Stimulated activated CD8-positive, alpha-beta memory T cell treated with anti-CD3 and anti-CD28 coated beads, Interleukin-7, amount 100 ng/mL, for 48 hours (primary cell): Measurements from ENCODE around the gene TMED3.
"Not testable (repeated sequence)": the region's sequence is repeated elsewhere in the genome, so short reads cannot be mapped to it uniquely, and the experiment has no call there.

ENCODE experiments used
- DNase-seq, 2 donors: peaks; one replicate each; pipeline ENCODE4 v3.0.0-alpha.2; 2020; ENCODE audit warnings: low read depth in 1 of 2; ENCODE audit errors: extremely low read depth in 1 of 2

The TMED3 gene

DNA sequence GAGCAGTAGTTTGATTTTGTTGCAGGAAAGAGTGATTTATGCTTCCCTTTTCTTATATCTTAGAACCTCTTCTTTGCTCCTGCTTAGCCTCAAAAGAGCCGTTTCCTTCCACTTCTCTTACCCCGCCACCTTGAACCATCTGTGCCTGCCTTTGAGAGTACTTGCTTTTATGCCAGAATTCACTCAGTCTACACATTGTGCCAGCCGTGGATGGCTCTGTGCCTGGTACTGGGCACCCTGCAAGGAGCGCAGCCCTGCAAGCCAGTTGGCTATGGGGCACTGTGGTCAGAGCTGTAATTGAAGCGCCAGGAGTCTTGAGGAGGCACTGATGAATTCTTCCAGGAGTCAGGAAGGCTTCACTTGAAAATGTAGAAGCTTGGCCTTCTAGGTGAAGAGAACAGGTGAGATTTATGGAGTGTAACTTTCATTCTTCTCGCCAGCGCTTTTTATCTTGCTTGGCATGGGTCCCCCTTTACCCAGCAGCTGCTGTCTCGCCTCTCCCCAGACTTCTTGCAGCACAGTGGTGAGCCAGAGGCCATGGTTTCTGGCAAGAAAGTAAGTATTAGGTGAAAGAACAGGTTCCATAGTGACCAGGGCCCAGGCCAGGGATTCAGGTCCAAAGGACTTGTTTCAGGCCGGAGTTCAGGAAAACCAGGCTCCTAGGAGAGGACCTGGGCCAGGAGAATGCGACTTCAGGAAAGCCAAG, 4.9 kb downstream of the TMED3 start:
- no peak for DNase-seq

DNA sequence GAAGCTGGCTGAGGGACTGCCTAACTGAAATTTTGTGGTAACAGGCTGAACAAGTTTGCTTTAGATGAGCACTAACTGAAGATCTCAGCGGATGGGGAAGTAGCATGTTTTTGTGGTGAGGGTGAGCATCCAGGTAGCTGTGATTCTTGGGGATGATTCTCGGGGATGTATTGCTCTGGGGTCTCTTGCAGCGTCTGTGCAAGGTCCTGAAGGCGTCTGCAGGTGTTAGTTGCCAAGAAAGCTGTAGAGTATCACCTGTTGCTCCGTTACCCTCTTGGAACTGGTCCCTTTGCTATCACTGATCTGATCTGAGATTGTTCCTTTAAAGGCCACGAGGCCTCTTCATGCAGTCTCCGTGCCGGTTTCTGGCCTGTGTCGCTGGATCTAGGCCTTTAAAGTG, 6.0 kb downstream of the TMED3 start:
- no peak for DNase-seq

DNA sequence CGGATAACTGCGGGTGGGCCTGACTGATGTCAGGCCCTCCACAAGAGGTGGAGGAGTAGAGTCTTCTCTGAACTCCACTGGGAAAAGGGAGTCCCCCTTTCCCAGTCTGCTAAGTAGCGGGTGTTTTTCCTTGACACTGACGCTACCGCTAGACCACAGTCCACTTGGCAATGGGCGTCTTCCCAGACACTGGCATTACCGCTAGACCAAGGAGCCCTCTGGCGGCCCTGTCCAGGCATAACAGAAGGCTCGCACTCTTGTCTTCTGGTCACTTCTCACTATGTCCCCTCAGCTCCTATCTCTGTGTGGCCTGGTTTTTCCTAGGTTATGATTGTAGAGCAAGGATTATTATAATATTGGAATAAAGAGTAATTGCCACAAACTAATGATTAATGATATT, 9.1 kb downstream of the TMED3 start:
- not testable (repeated sequence) for DNase-seq

DNA sequence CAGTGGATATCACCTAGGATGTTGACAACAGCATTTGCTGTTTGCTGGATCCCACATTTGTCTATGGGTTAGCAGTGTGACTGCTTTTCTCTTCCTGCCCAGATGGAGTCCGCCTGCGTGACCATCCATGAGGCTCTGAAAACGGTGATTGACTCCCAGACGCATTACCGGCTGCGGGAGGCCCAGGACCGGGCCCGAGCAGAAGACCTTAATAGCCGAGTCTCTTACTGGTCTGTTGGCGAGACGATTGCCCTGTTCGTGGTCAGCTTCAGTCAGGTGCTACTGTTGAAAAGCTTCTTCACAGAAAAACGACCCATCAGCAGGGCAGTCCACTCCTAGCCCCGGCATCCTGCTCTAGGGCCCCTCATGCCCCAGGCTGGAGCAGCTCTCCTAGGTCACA, 11.0 kb downstream of the TMED3 start:
- DNase-seq = no peak

DNA sequence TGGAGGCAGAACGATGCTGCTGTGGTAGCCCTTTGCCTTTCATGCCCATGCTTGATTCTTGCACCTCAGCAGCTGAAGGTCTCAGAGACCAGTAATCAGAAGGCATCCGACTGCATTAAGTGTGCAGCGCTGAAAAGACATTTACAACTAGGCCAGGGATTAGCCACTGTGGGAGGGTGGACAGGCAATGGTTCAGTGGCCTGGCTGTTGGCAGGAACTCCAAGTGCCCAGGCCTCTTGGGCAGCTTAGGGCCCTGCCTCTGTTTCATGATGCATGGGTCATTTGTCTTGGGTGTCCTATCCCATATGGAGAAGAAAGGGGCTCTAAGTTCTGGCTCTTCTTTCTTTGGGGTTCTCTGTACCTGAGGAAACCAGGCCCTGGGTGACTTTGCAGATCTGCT, 11.4 kb downstream of the TMED3 start:
- DNase-seq = no peak

DNA sequence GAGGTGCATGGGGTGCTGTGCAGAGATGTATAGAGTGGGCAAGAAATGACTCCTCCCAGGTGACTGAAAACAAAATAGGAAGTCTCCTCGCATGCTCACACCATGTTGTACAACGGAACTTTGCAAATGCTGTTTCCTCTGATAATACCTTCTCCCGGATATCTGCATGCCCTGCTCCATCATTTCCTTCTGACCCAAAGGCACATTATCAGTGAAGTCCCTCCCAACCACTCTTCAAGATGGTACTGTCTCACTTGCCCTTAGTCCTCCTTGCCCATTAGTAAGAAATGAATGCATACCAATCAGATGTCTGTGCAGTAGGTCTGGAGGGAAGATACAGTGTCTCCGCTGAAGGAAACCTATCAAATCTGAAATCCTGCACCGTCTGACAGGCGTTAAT, 12.0 kb downstream of the TMED3 start:
- DNase-seq = no peak

DNA sequence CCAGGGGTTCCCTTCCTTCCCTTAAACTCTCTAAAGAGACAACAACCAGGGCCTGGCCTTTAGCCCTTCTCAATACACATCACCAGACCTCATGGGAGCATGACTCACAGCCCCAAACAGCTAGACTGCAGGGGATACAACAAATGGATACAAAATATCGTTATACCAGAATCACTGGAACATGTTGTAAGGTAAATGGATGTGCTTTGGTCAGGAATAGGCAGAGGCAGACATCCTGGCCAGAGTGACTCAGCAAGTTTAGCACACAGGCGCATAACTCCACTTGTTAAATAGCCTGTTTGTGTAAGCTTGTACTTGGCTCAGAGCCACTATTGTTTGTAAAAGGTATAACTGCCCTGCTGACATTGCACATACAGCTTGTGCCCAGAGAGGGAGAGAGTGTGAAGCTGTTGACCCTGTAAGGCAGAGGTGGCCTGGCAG, 18.3 kb downstream of the TMED3 start:
- no peak for DNase-seq

DNA sequence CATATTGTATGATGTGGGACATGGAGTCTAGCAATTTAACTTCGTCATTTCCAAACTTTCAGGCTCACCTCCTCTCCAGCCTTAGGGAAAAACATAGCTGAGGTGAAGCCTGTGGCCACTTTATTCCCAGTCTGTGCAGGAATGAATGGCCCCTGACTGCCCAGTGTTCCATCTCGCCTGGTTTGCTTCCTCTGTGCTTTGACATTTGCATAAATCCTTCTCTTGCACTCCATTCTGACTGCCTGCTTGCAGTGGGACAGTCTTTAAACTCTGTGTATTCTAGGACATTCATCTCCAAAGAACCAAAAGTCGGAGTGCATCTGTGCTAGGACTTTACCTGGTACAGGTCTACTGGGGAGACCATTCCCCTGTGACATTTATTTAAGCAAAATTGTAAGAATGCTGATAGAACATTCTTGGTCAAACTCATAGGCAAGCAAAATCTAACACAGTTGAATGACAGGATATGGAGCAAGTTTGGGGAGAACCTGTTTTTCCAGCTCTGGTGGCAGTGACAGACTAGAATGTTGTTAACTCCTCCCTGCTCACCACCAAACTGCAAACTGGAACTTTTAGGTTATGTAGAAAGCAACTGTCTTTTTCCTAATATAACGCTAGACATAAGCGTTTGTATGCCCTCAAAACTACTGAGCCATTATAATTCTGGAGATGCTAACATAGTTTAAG, 22.1 kb downstream of the TMED3 start:
- no peak for DNase-seq

DNA sequence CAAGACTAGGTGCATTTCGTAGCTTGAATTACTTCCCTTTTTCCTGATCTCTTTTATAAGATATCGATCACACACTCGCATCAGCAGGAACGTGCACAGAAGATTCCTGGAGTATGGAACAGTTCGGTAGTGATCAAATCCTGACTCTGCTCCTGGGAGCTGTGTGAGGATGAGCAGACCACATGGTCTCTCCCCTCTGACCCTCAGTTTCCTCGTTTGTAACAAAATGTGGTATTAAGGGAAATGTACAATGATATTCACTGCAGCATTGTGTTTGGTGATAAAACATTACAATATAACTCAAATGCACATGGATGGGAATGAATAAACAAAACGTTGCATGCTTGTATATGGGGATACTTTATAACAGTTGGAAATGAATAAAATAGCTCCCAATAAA, 26.7 kb downstream of the TMED3 start:
- DNase-seq = no peak

DNA sequence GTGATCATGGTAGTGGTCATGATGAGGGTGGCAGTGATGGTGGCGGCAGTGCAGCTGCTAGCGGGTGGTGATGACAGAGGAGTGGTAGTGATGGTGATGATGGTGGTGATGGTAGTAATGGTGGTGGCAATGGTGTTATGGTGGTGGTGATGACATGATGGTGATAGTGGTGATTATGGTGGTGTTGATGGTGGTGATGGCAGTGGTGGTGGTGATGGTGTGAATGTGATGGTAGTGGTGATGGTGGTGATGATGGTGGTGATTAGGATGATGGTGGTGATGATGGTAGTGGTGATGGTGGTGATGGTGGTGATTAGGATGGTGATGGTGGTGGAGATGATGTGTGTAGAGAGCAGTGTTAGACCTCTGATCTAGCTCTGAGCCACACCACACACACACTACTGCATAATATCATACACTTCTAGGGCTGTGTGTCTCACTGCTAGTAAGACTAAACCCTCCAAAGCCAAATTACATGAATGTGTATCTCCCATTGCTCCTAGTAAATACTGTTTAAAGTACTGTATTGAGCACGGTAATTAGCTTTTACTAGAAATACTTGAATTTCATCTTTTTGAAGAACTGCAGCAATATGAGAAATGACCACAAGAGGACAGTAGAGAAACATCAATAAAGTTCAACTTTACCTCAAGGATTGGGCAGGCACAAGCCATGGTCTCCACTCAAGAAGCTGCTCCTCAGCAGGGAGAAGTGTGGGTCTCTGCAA, 28.8 kb downstream of the TMED3 start:
- DNase-seq = no peak

DNA sequence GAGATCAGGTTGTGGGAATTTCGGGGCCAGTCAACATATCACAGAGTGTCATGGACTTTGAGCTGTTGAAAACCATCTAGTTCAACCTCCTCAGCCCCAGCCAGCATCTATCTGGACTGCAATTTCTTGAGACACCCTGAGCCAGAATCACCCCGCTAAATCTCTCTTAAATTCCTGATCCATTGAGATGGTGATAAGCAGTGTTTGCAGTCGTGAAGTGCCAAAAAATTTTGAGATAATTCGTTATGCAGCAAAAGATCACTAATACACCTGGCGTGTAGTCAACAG, 29.3 kb downstream of the TMED3 start:
- no peak for DNase-seq

DNA sequence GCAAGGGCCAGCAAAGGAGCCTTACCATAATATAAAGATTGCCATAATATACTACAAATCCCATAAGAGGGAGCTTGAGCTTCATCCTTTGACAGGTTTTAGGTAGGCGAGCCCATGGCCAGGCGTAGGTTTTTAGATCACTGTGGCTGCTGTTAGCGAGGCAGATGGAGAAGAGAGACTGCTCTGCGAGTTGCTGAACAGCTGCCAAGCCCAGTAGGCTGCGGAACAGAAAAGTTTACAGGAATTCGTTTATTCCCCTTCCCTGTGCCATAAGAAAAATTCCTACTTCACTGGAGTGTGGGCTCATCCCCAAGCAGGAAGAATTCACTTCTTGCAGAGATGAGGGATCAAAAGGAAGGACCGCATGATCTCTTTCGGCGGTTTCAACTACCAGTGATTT, 30.5 kb downstream of the TMED3 start:
- no peak for DNase-seq

DNA sequence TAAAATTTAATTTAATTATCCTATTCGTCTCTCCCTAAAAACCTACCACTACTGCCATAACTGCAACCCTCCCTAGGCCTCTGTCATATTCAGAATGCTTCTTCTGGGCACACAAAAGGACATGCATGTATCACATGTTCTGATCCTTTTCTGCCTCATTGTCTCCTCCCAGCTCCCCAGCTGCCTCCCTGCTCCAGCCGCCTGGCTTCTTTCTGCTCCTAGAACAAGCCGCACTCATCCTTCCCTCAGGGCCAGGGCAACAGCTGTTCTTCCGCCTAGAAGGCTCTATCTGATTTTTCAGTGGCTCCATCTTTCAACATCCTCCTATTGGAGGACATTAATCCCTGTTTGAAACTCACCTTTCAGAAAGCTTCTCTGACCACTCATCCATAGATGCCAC, 38.6 kb downstream of the TMED3 start:
- no peak for DNase-seq

DNA sequence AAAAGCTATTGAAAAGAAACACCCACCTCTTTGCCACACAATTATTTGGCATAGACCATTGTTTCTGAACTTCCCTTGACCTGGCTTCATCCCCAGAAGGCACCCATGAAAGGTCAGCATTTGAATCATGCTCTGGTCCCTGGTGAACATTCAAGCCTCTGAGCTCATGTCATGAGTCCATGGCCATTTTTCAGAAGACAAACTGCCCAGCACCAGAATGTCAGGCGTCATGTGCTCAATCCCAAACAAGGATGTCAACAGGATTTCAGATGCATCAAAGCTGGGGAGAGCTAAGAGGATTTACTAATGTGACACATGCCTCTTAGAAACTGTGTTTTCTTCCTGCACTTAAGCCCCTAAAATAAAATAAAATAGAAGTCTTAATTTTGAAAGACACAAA, 41.3 kb downstream of the TMED3 start:
- no peak for DNase-seq

DNA sequence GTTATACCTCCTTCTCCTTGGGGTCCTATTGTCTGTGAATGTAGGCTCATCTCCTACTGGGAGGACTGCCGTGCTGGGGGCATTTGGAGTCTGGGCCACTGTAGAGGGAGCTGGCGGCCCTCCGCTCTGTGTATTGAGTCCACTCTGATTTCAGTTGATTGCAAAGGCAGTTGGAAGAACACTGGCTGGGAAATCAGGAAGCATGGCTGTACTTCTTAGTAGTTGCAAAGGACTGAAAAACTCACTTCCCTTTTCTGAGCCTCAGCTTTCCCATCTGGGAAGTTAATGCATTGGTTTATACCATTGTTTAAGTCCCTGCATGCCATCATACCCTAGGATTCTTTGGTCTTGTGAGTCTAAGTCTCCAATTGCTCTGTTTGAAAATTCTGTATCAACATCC, 46.7 kb downstream of the TMED3 start:
- no peak for DNase-seq

DNA sequence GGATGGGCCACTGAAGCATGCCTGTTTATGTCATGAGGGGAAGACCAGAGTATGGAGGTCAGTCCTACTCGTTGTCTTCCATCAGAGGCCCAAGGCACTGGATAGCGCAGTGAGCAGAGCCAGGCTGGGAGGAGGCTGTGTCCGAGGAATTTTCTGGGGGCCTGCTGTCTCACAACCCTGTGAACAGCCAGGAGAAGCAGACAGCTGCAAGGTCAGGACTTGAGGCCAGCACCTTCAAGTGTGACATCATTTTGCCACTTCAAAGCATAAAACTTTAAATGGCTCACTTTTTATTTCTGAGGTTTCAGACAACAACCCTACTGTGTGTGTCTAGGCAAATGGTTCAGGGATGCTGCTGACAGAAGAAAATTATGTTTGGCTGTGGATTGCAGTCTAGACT, 47.2 kb downstream of the TMED3 start:
- DNase-seq = no peak

DNA sequence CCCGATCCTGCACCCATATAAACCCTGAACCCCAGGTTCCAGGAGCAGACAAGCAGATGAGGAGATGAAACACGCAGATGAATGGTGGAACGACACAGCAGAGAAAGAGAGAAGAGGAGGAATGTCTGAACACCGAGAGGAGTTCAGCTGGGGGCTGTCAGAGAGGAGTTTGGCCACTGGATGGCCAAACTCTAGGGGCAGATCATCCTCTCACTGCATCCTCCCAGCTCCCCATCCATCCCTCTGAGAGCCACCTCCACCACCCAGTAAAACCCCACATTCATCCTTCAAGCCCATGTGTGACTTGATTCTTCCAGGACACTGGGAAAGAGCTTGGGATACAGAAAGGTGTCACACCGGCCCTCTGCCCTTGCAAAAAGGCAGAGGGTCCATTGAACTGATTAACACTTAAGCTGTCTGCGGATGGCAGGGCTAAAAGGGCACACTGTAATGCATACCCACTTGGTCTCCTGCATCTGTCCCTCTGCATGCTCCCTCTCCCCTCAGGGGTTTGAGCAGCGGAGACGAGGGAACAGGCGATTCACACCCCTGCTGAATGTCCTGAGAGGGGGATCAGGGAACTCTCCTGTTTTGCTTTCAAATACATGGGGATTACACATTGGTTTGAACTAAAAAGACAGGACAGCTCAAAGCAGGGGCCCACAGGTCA, 53.8 kb downstream of the TMED3 start:
- DNase-seq = no peak

DNA sequence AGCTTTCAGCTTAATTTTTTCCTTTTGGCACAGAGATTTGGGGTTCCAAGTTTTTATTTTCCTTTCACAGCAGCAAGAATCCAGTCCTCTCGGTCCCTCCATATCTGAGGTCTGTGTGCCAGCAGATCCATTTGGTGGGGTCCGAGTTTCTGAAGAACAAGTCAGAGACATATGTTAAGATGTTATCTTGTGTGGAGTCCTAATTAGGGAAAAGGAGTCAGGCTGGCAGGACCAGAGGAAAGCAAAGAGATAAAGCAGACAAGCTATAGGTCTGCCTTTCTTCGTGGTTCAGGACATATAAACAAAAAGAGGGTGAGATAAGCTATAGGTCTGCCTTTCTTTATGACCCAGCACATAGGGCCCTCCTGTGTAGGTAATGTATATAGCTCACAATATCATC, 54.9 kb downstream of the TMED3 start:
- DNase-seq = no peak

DNA sequence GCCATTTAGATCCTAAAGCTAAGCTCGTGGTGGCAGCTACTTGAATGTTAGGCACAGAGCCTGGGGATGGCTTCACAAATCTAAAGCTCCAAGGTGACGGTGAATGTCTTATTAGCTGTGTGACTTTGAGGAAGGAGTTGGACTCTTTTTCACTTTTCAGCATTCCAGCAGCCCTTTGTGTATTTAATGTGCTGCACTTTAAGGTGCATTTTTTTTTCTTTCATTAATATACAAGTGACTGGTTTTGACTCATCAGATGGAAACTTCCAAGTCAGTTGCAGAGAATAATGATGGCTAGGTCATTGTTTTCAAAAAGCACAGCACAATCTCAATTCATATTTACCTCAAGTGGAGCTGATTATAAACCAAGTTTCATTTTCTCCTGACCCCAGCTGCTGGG, 55.8 kb downstream of the TMED3 start:
- no peak for DNase-seq

DNA sequence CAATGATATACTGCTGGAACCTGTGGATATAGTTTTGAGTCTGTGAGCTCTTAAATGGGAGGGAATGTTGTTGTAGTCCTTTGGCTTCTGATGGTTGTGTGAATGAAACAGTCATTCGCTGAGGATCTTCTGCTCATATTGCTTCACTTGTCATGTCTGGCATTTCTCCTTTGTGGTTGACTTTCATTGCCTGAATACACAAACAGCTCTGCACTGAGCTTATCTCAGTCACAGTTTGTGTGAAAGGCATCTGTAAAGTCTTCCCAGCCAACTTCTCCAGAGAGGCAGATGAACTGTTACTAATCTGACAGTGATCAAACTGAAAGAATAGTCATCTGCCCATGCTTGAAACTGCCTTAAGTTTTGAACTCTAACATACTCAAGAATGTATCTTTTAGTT, 59.8 kb downstream of the TMED3 start:
- DNase-seq = no peak

DNA sequence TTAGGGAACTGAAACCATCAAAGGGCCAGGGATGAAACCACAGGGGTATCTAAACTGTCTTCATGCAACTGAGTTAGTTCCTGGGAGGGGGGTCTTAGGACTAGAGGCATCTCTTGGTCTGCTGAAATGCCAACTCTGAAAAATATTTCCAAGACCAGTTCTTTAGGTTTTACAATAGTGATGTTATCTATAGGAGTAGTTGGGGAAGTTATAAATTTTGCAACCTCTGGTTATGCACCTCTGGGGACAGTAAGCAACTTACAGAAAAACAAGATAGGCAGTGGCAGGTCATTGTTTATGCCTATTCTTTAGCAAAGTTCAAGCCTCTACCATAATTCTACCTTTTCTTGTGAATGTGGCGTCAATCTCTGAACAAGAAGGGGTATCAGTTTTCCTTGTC, 60.7 kb downstream of the TMED3 start:
- no peak for DNase-seq

DNA sequence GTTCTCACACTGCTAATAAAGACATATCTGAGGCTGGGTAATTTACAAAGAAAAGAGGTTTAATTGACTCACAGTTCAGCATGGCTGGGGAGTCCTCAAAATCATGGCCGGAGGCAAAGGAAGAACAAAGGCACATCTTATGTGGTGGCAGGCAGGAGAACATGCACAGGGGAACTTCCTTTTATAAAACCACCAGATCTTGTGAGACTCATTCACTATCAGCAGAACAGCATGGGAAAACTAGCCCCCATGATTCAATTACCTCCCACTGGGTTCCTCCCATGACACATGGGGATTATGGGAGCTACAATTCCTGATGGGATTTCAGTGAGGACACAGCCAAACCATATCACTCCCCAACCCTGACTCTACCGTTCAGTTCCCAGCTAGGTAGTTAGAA, 61.5 kb downstream of the TMED3 start:
- DNase-seq = no peak
